Breast epithelium (tissue), 3 donors: ENCODE results near the gene ZIC2.
"Not testable (repeated sequence)": the region's sequence is repeated elsewhere in the genome, so short reads cannot be mapped to it uniquely, and the experiment has no call there.

ENCODE experiments used
- CTCF ChIP-seq, 3 donors: fragments of 450-650 bp; IDR thresholded peaks; one replicate each; pipeline ENCODE4 v1.5.1; 2016 to 2017; ENCODE audit warnings: antibody characterized with exemption in 3 of 3, mild to moderate bottlenecking in 3 of 3, moderate library complexity in 3 of 3
- POLR2AphosphoS5 ChIP-seq, 3 donors: sonication (generic); formaldehyde crosslinking; IDR thresholded peaks; one replicate each; pipeline ENCODE4 v1.6.1; 2017; ENCODE audit warnings: antibody characterized with exemption in 3 of 3

- not testable (repeated sequence) for TF ChIP-seq POLR2AphosphoS5, CTCF (IDR thresholded peaks at IDR 0.05)
Observed at GRCh38 chr13:99945515-99945914, 36.1 kb upstream of the ZIC2 start.
